ENCODE measurements around the gene CABCOCO1. TPM values are rescaled to one million over a fixed set of nuclear protein-coding genes. Genes with fewer than 3 reads are reported as not detected.

Gene CABCOCO1
- total and polyA plus RNA-seq, 11 donors = 0.19 to 1.5 (median 1.1) TPM; not detected in 8

DNA sequence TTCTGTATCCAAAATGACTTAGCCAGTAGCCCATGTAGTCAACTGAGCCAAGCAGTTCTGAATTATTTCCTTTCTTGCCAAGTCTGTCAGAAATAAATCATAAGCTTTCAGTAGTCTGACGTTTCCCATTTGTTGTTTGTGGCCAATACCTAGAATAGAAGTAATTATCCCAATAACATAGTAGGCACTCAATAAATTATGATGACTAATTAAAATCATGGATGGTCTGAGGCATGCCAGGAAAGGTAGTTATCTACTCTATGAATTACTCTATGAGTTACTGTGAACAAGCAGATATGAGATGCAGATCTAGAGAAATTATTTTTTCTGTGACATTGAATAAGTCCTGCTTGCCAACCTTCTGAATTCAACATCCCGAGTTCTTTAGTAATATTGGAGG is 2.3 kb downstream of the CABCOCO1 start:
- no peak for DNase-seq
- Histone ChIP-seq H3K27me3 (peaks cover 0 to 11% (median 0%) of the 10 kb centered on the region in 9 donors), H3K27ac (no peak overlapping the region), H3K4me3 (no peak overlapping the region), H3K36me3 (no peaks in the 10 kb centered on the region), H3K9me3 (no peaks in the 10 kb centered on the region), H3K4me1 (peaks cover 0 to 7% (median 0%) of the 10 kb centered on the region in 12 donors)
- intact Hi-C loops (cut with DNase I) = no loop called here
- no peak for ATAC-seq
- WGBS, 4 donors = 51 to 57% (median 55%) methylated on average over 2 of the region's 2 CpGs
- no peak for TF ChIP-seq POLR2A (IDR thresholded peaks at IDR 0.05)
- TF ChIP-seq, protein P1, sequence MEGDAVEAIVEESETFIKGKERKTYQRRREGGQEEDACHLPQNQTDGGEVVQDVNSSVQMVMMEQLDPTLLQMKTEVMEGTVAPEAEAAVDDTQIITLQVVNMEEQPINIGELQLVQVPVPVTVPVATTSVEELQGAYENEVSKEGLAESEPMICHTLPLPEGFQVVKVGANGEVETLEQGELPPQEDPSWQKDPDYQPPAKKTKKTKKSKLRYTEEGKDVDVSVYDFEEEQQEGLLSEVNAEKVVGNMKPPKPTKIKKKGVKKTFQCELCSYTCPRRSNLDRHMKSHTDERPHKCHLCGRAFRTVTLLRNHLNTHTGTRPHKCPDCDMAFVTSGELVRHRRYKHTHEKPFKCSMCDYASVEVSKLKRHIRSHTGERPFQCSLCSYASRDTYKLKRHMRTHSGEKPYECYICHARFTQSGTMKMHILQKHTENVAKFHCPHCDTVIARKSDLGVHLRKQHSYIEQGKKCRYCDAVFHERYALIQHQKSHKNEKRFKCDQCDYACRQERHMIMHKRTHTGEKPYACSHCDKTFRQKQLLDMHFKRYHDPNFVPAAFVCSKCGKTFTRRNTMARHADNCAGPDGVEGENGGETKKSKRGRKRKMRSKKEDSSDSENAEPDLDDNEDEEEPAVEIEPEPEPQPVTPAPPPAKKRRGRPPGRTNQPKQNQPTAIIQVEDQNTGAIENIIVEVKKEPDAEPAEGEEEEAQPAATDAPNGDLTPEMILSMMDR (IDR thresholded peaks at IDR 0.05) = no peak

DNA sequence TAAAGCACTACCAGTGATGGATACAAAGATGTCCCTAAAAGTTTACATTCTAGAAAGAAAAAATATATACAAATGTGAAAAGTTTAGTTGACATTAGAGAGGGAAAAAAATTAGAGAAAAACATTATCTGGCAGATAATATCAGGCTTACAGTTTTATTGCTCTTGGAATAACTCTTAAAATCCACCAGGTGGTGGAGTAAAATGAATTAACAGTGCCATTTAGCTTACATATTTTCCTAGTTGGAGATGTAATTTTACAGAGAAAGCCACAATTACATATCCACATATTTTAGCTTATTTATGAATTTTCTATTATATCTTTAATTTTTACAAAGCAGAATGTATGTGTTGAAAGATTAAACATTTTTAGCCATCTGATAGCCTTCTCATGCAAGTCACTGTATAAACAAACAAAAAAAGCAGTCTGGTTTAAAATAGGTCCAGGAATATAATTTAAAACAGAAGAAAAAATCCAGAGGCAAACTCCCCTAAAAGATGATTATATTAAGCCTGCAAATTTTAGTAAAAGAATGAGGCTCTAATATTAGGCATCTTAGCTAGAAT is 6.5 kb downstream of the CABCOCO1 start:
- H3K36me3 ChIP-seq = no peaks in the 10 kb centered on the region
- no peaks in the 10 kb centered on the region for H3K4me1 ChIP-seq
- TF ChIP-seq, protein P1 (IDR thresholded peaks at IDR 0.05) = no peak
- no peak for TF ChIP-seq POLR2A (IDR thresholded peaks at IDR 0.05)
- no peaks in the 10 kb centered on the region for H3K9me3 ChIP-seq
- H3K27me3 ChIP-seq = no peaks in the 10 kb centered on the region
- H3K4me3 ChIP-seq = no peak overlapping the region
- ATAC-seq (no peak), DNase-seq (no peak)
- no peak overlapping the region for H3K27ac ChIP-seq
- intact Hi-C loops (cut with DNase I) = no loop called here

DNA sequence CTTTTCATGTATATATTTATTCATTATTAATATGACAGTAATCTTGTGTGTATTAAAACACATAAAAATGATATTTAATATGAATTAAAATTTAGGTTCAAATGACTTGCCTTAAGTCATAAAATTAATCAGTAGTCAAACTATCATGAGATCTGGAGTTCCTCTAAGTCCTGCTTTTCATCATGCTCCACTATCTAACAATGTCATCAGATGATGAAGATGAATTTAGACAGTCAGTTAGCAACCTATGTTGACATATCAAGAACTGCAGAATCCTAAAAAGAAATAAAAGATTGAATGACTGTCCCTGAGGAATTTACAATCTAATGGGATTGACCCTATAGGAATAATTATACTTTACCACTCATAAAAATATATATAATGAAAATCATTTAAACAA is 7.1 kb downstream of the CABCOCO1 start:
- DNase-seq = no peak
- ATAC-seq = no peak
- Histone ChIP-seq H3K9me3 (no peaks in the 10 kb centered on the region), H3K4me1 (no peaks in the 10 kb centered on the region), H3K27me3 (no peaks in the 10 kb centered on the region), H3K36me3 (no peaks in the 10 kb centered on the region), H3K27ac (no peak overlapping the region), H3K4me3 (no peak overlapping the region)
- intact Hi-C loops (cut with DNase I) = no loop called here
- TF ChIP-seq, protein P1 (IDR thresholded peaks at IDR 0.05) = no peak
- no peak for TF ChIP-seq POLR2A (IDR thresholded peaks at IDR 0.05)

DNA sequence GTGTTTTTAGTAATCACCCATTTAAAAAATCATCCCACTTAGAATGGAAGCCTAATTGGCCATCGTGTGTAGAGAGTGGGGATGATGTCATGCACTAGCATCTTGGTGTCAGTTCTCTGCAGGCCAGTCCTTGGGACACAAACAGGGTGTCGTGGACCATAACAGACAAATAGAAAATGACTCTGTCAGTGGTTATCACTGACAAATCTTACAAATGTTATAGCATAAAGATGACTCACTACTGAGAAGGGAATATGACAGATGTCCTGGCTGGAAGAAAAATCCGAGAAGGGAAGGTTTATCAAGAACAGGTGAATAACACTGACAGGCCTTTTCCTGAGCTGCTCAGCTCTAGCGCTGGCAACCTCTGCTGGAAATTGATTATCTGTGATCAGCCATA is 10.6 kb downstream of the CABCOCO1 start:
- no peak overlapping the region for H3K4me3 ChIP-seq
- no peaks in the 10 kb centered on the region for H3K9me3 ChIP-seq
- TF ChIP-seq POLR2A (IDR thresholded peaks at IDR 0.05) = no peak
- TF ChIP-seq, protein P1 (IDR thresholded peaks at IDR 0.05) = no peak
- intact Hi-C loops (cut with DNase I) = no loop called here
- no peak for DNase-seq
- no peaks in the 10 kb centered on the region for H3K4me1 ChIP-seq
- 83 to 85% (median 83%) methylated on average over 4 of the region's 4 CpGs for WGBS, 4 donors
- no peak for ATAC-seq
- H3K36me3 ChIP-seq = no peaks in the 10 kb centered on the region
- no peak overlapping the region for H3K27ac ChIP-seq
- H3K27me3 ChIP-seq = no peaks in the 10 kb centered on the region

All from heart left ventricle (tissue), 16 donors.